Neural cell (in vitro differentiated cells): ENCODE results near the gene ASCC1. TPM values are rescaled to one million over a fixed set of nuclear protein-coding genes. Genes with fewer than 3 reads are reported as not detected.

ENCODE experiments used
- H2AFZ ChIP-seq: fragments of 200-600, 300-800 bp; sonication (generic), shearing (Covaris generic); 2 replicates; pipeline ENCODE4 v1.6.0; 2014; ENCODE audit warnings: low read depth, mild to moderate bottlenecking, antibody characterized with exemption, low read length, moderate library complexity
- H3F3A ChIP-seq: fragments of 200-600 bp; shearing (Covaris generic); 2 replicates; pipeline ENCODE4 v1.6.1; 2016; ENCODE audit warnings: mild to moderate bottlenecking, moderate library complexity, mixed read lengths, antibody characterized with exemption, low read length; ENCODE audit not compliant: insufficient read depth, poor library complexity, severe bottlenecking
- H3K27ac ChIP-seq: fragments of 200-600, 300-800 bp; sonication (generic), shearing (Covaris generic); 2 replicates; pipeline ENCODE4 v1.5.1; 2014; ENCODE audit warnings: mild to moderate bottlenecking, low read length, moderate library complexity
- H3K27me3 ChIP-seq: fragments of 300-800, 200-600 bp; sonication (generic), shearing (Covaris generic); 2 replicates; pipeline ENCODE4 v1.6.0; 2014; ENCODE audit warnings: mild to moderate bottlenecking, low read depth, low read length, moderate library complexity; ENCODE audit not compliant: insufficient read depth
- H3K36me3 ChIP-seq: fragments of 300-800, 200-600 bp; sonication (generic), shearing (Covaris generic); 2 replicates; pipeline ENCODE4 v1.5.1; 2014; ENCODE audit warnings: mild to moderate bottlenecking, antibody characterized with exemption, low read length, moderate library complexity; ENCODE audit not compliant: insufficient read depth
- H3K4me2 ChIP-seq: fragments of 300-800, 200-600 bp; sonication (generic), shearing (Covaris generic); 2 replicates; pipeline ENCODE4 v1.6.0; 2014; ENCODE audit warnings: mild to moderate bottlenecking, low read length
- H3K4me3 ChIP-seq: fragments of 300-800, 200-600 bp; sonication (generic), shearing (Covaris generic); 2 replicates; pipeline ENCODE4 v1.5.1; 2014; ENCODE audit warnings: mild to moderate bottlenecking, low read length, moderate library complexity
- H3K79me2 ChIP-seq: fragments of 200-600 bp; shearing (Covaris generic); replicated peaks from 2 replicates; pipeline ENCODE4 v1.6.0; 2014; ENCODE audit warnings: mild to moderate bottlenecking, low read length, moderate library complexity; ENCODE audit not compliant: insufficient read depth
- H3K9ac ChIP-seq: fragments of 300-800, 200-600 bp; sonication (generic), shearing (Covaris generic); 2 replicates; pipeline ENCODE4 v1.6.1; 2016; ENCODE audit warnings: mild to moderate bottlenecking, low read length, mixed read lengths
- H3K9me2 ChIP-seq: fragments of 200-600 bp; shearing (Covaris generic); 2 replicates; pipeline ENCODE4 v1.6.1; 2016; ENCODE audit warnings: mild to moderate bottlenecking, low read length, mixed read lengths; ENCODE audit not compliant: insufficient read depth
- H3K9me3 ChIP-seq: fragments of 200-600, 300-800 bp; sonication (generic), shearing (Covaris generic); 2 replicates; pipeline ENCODE4 v1.6.1; 2016; ENCODE audit warnings: mild to moderate bottlenecking, mixed run types, low read length, moderate library complexity, mixed read lengths
- H4K20me1 ChIP-seq: fragments of 200-600 bp; shearing (Covaris generic); 2 replicates; pipeline ENCODE4 v1.6.1; 2016; ENCODE audit warnings: mild to moderate bottlenecking, mixed run types; ENCODE audit not compliant: insufficient read depth
- CTCF ChIP-seq: fragments of 450-650 bp; IDR thresholded peaks from 2 replicates; pipeline ENCODE4 v1.5.1; 2014; ENCODE audit warnings: antibody characterized with exemption, mild to moderate bottlenecking, moderate library complexity; ENCODE audit not compliant: poor library complexity, severe bottlenecking
- EP300 ChIP-seq: fragments of 450-650 bp; conservative IDR thresholded peaks from 2 replicates; pipeline ENCODE4 v1.6.1; 2014; ENCODE audit warnings: antibody characterized with exemption, mild to moderate bottlenecking, moderate library complexity; ENCODE audit not compliant: poor library complexity, severe bottlenecking
- EZH2 ChIP-seq: fragments of 200-600, 300-800 bp; shearing (Covaris generic), sonication (generic); IDR thresholded peaks from 2 replicates; pipeline ENCODE4 v1.6.1; 2014; ENCODE audit warnings: antibody characterized with exemption, low read length, borderline replicate concordance, mild to moderate bottlenecking; ENCODE audit not compliant: insufficient read depth, poor library complexity, severe bottlenecking
- MXI1 ChIP-seq: fragments of 450-650 bp; conservative IDR thresholded peaks from 2 replicates; pipeline ENCODE4 v1.6.1; 2014; ENCODE audit warnings: antibody characterized with exemption, mild to moderate bottlenecking; ENCODE audit not compliant: poor library complexity, severe bottlenecking
- POLR2AphosphoS5 ChIP-seq: IDR thresholded peaks from 2 replicates; pipeline ENCODE4 v1.6.1; 2012
- RAD21 ChIP-seq: fragments of 450-650 bp; conservative IDR thresholded peaks from 2 replicates; pipeline ENCODE4 v1.6.1; 2014; ENCODE audit warnings: antibody characterized with exemption, mild to moderate bottlenecking, moderate library complexity
- REST ChIP-seq: IDR thresholded peaks from 2 replicates; pipeline ENCODE4 v1.6.1; 2012; ENCODE audit warnings: borderline replicate concordance
- SMC3 ChIP-seq: fragments of 450-650 bp; conservative IDR thresholded peaks from 2 replicates; pipeline ENCODE4 v1.6.1; 2014; ENCODE audit warnings: antibody characterized with exemption, mild to moderate bottlenecking, moderate library complexity; ENCODE audit not compliant: poor library complexity
- TAF1 ChIP-seq: IDR thresholded peaks from 2 replicates; pipeline ENCODE4 v1.6.1; 2012; ENCODE audit warnings: low read depth
- polyA plus RNA-seq: library from polyadenylated mRNA; depleted of rRNA; stranded (reverse); fragments of >200 nt; gene quantifications from 2 replicates; pipeline ENCODE4 v1.2.3, GENCODE V29; 2014

The ASCC1 gene
- polyA plus RNA-seq, 1 donor from 2014 or later: 39.6 TPM

- H3K27me3 ChIP-seq: no peaks in the 10 kb centered on the region
- no peak overlapping the region for H3K9ac ChIP-seq
- no peaks in the 10 kb centered on the region for H4K20me1 ChIP-seq
- TF ChIP-seq TAF1 (no peak), CTCF (no peak), RAD21 (no peak), EZH2 (no peak), REST (no peak), MXI1 (no peak), EP300 (no peak), SMC3 (no peak), POLR2AphosphoS5 (no peak)
- no peaks in the 10 kb centered on the region for H3K9me3 ChIP-seq
- no peak overlapping the region for H3K4me3 ChIP-seq
- no peaks in the 10 kb centered on the region for H3K9me2 ChIP-seq
- H3K27ac ChIP-seq: no peak overlapping the region
- no peak overlapping the region for H2AFZ ChIP-seq
- H3K36me3 ChIP-seq: no peaks in the 10 kb centered on the region
- no peaks in the 10 kb centered on the region for H3K79me2 ChIP-seq
- H3K4me2 ChIP-seq: no peak overlapping the region
- H3F3A ChIP-seq: peaks cover 8% of the 10 kb centered on the region
These were observed 89.2 kb downstream of the ASCC1 start for GRCh38 chr10:72126872-72127232.

- no peaks in the 10 kb centered on the region for H3K9me3 ChIP-seq
- TF ChIP-seq TAF1 (no peak), CTCF (no peak), MXI1 (no peak), POLR2AphosphoS5 (no peak), REST (no peak), RAD21 (no peak), EZH2 (no peak), SMC3 (no peak), EP300 (no peak)
- no peak overlapping the region for H3K27ac ChIP-seq
- no peak overlapping the region for H3K4me2 ChIP-seq
- no peaks in the 10 kb centered on the region for H3K27me3 ChIP-seq
- no peaks in the 10 kb centered on the region for H3K36me3 ChIP-seq
- no peaks in the 10 kb centered on the region for H4K20me1 ChIP-seq
- H2AFZ ChIP-seq: no peak overlapping the region
- peaks cover 8% of the 10 kb centered on the region for H3F3A ChIP-seq
- no peak overlapping the region for H3K9ac ChIP-seq
- no peaks in the 10 kb centered on the region for H3K79me2 ChIP-seq
- no peaks in the 10 kb centered on the region for H3K9me2 ChIP-seq
- no peak overlapping the region for H3K4me3 ChIP-seq
These were observed 89.7 kb downstream of the ASCC1 start for GRCh38 chr10:72126184-72126871.
